Stimulated activated CD4-positive, alpha-beta T cell treated with anti-CD3 and anti-CD28 coated beads, Interleukin-1b, Interleukin-23, amount 100 ng/mL, for 24 hours (primary cell): ENCODE measurements around the gene PLEKHA8.
A peak's percentile ranks its signal among the peaks of the same experiment; 100 is the strongest.

ENCODE experiments used
- DNase-seq, 4 experiments: peaks; one replicate each; pipeline ENCODE4 v3.0.0-alpha.2; 2020; ENCODE audit warnings: low read depth in 4 of 4, low spot score in 1 of 4

The PLEKHA8 gene

DNA sequence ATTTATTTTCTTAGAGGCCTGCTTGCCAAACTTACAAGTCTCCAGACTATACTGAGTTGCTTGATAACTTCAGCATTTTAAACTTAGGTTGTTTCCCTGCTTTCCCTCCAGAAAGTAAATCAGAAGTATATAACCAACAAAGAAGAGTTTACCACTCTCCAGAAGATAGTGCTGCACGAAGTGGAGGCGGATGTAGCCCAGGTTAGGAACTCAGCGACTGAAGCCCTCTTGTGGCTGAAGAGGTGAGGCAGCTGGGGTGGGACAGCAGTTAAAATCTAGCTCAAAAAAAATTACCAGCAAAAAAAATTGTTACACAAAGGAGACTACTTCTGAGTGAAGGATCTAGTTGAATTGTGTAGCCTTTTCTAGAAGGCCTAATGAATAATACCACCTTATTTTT lies 33.6 kb downstream of the PLEKHA8 start:
- peak in 1 of 4 experiments; percentile 4 for DNase-seq

GRCh38 chr7:30062587-30062986 lies 34.4 kb downstream of the PLEKHA8 start:
- DNase-seq: no peak

GRCh38 chr7:30065746-30066145 lies 37.5 kb downstream of the PLEKHA8 start:
- no peak for DNase-seq

DNA sequence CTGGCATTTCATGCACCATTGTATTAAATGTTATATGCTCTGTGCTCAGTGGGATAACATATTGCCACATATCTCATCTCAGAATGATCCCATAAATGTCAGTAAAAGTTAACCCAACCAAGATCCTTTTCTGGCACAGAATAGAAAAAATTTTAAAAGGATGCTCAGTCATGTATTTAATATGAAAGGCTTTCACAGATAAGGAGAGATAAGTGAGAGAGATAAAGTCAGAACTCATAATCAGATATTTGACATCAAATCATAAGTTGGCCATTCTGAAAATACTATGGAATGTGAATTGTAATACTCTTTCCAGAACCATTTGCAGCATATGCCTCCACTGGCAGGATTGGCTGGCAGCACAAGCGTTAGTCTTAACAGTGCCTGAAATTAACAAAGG lies 38.5 kb downstream of the PLEKHA8 start:
- no peak for DNase-seq

- no peak for DNase-seq
Measured at GRCh38 chr7:30068117-30068516, 39.9 kb downstream of the PLEKHA8 start.

DNA sequence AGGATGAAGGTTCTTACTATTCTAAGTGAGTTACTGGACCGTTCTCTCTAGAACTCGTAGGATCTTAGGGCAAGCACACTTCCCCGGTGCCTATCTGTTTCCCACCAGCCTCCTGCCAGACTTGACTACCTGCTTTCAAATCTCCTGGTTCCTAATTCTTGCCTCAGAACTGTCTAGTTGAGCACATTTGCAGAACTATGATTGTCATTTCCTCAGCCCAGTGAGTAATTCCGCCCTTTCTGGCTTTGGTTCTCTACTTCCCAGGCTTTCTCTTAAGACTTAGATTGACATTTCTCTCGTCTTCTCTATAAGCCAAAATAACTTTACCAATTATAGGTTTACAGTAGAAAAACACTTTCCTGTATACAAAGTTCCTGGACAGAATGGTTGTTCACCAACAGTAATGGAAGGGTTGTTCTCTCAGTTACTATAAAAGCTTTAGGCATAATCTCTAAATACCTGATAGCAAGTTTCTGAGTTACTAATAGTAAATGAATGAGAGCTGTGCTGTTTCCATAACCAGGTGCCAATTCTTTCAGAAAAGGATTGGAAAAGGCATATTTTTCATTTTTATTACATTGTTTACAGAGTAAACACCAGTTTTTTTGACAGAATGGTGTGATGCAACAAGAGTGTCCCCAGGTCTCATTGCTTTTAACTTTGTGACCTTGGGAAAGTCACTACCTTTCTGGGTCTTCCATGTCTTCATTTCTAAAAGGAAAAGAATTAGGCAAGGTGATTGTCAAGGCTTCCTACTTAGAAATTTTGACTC lies 41.1 kb downstream of the PLEKHA8 start:
- DNase-seq: no peak

- DNase-seq: no peak
Measured at GRCh38 chr7:30070052-30070451, 41.8 kb downstream of the PLEKHA8 start.

DNA sequence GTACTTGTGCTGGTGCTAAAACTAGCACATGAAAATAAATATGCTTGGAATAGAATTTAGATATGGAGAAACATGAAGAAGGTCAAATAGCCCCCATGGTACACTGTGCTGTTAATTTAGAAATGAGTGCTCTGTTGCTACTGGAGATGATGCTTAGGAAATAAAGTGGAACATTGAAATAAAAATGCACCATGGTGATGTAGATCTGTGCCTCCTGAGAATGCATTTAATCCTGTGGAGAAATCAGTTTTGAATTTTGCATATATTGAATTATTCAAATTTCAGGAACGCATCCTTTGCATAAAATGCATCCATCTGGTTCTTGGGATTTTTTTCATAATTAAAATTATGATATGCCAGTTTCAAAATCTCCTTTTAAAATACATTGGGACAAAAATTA lies 44.5 kb downstream of the PLEKHA8 start:
- no peak for DNase-seq

DNA sequence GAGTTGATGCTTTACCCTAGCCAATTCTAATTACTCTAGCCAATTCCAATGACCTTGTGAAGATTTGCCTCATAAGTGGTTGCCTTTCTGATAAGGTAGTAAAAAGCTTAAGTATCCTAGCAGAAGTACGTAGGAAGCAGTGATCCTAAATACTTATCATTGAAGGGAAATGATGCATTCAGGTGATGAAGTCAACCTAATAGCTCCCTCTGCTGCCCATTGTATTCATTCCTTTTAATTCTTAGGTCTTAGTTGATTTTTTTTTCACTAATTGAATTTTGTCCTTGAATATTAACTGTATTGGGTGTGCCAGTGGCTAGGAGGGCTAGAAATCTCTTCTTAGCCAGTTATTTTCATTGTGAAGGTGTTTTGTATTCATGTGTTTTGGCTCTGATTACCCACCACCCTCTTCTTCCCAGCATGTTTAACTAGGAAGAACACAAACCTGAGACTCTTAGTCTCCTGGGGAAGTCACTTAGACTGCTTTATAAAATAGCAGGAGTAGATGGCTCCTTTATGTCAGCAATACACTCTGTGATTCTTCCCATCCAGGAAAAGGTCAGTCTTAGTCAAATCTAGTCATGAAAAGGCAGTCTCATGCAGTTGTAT lies 46.3 kb downstream of the PLEKHA8 start:
- DNase-seq: no peak

- DNase-seq: no peak
Measured at GRCh38 chr7:30076411-30076810, 48.2 kb downstream of the PLEKHA8 start.

DNA sequence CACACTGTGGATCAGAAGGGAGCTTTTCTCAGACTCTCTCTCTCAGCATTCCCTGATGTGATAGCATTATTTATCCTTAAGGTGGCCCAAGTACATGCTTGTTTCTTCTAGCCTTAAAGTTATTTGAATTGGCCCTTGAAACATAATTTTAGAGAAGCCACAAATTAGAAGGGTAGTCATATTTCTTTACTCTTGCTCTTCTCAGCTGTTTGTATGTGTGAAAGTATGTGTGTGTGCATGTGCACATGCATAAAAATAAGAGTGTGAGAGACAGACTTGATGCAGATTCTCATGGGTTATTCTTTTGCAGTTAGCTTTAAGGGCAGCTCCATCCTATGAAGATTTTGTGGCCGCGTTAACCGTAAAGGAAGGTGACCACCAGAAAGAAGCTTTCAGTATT lies 50.1 kb downstream of the PLEKHA8 start:
- DNase-seq: no peak

- DNase-seq: no peak
Measured at GRCh38 chr7:30079880-30080279, 51.7 kb downstream of the PLEKHA8 start.

GRCh38 chr7:30080818-30081217 lies 52.6 kb downstream of the PLEKHA8 start:
- no peak for DNase-seq

- no peak for DNase-seq
Measured at GRCh38 chr7:30082686-30083085, 54.5 kb downstream of the PLEKHA8 start.

DNA sequence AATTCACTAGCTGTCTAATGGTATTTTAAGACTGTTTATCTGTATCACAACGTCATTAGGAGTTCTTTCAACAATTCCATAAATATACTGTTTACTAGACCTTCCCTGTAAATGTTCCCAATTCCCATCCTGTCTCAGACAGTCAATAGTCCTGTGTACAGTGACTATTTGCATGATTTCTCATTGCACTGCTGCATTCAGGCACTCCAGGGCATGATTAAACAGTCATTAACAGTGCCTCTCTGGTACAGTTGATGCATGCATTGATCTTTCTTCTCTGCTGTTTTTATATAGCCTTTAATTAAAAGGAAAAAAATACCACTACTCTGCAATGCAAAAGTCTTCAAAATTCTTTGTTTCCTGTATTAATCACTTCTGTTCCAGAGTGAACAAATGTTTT lies 55.1 kb downstream of the PLEKHA8 start:
- DNase-seq: no peak

DNA sequence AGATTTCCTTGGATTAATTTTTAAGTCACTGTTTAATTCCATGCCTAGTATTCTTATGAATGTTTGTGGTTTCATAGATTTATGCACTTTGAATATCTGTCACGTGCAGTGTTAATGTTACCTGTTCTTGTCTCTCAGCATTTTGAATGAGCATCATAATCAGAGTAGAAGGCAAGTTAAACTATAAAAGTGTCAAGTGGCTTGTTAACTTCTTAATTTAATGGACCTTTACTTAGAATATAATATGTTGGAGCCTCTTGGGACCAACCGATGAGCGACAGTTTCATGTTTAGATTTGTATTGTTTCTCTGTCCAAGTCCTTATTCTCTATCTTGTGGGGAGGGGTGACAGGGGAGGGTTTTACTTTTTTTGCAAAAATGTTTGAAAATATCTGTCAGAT lies 56.0 kb downstream of the PLEKHA8 start:
- no peak for DNase-seq

DNA sequence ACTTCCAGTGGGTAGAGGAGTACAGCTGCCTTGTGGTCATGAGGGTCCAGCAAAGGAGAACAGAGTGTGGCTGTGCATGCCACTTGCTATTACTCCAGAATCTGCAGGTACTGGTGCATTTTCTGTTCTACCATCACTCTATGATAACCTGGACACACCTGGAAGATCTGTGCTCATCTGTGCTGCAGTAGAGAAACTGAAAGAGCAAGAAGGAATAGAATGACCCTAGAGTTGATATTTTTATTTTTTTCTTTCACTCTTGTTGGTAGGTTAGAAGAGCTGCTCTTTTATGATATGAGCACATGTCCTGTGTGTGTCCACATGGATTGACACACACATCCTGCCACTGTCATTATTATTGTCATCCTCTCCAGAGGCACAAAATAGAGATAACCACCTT lies 58.3 kb downstream of the PLEKHA8 start:
- no peak for DNase-seq

DNA sequence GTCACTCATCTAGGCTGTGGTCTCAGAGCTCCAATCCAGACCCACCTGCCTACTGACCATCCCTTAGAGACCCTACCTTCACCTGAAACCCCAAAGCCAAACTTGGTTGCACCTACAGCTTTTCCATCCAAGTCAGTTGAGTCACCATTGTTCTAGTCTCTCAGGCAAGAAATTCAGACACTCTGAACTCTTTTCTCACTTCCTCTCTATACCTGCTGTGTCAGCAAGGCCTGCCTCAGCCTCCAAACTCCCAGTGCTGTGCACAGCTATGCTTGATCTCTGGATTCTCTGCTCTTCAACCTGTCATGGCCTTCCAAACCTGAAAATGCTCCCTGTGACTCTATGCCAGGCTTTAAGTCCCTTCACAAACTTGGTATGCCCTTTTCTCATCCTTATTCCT lies 59.2 kb downstream of the PLEKHA8 start:
- DNase-seq: no peak

DNA sequence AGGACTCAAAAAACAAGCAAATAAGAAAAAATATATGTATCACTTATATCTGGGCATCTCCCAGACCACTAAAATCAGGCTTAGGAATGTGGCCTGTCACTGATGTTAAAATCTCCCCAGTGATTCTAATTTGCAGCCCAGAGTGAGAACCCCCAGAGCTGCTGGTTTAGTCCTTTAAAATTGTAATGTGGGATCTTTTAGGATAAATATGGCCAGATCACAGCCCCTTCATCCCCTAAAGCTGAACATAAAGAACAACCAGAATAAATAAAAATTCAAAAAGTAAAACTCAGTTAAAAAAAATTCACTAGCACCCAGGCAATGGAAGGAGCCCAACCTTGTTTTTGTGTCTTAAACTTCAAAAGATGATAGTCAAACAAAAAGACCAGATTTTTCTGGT lies 60.1 kb downstream of the PLEKHA8 start:
- no peak for DNase-seq

DNA sequence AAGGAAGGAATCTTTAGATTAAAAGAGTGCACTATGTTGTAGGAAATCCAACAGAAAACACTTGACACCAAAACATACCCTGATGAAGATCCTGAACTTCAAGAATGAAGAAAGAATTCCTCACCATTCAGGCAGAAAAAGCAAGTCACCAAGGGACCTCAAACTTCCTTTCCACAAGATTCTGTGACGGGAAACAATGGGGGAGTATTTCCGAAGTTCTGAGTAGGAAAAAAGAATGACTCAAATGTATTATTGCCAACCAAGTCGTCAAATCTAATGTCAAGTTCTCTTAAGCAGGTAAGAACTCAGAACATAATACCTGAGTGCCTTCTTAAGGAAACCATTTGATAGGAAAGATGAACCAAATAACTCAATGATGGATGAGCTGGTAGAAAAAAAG lies 61.9 kb downstream of the PLEKHA8 start:
- no peak for DNase-seq

DNA sequence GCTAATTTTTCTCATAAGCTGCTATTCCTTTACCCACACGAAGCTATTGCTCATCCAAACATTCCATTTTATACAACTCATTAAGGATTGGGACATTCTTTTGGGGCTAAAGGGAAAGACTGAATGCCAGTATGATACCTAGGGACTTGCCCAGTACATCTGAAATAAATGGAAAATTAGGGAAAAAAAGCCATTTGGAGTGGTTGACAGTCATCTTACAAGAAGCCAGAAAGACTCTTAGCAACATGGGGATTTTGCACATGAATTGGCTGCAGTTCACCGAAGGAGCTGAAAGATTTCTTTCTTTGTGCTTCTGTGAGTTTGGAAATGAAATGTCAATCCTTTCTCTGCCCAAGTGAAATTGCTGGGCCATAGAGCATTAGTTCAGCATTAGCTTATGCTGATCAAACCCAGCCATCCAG lies 63.3 kb downstream of the PLEKHA8 start:
- DNase-seq: no peak

DNA sequence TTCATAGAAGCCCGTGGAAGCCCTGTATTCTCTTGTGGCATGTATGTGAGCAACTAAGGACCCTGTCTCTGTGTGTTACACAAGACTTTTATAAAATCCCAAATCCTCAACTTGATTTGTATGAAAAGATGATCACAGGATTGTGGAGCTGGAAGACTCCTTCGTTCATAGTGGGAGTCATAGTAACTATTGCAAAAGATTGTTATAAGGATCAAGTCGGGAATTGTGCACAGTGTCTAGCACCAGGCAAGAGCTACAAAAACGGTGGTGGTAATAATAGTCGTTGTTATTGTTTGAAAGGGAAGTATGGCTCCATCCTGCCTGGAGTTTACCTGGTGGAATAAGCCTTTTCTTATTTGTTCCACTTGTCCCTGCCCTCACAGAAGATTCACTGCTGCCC lies 63.8 kb downstream of the PLEKHA8 start:
- no peak for DNase-seq

GRCh38 chr7:30093420-30093952 lies 65.3 kb downstream of the PLEKHA8 start:
- DNase-seq: no peak
